GM12865 (cell line): ENCODE data around the gene DERL3.

Experiments
- DNase-seq: peaks from one replicate; pipeline ENCODE4 v3.0.0; 2010; ENCODE audit warnings: low read depth
- H3K4me3 ChIP-seq: 2 replicates; pipeline ENCODE4 v1.5.1; 2011; ENCODE audit warnings: mild to moderate bottlenecking, low read depth, low read length, control low read depth
- CTCF ChIP-seq: IDR thresholded peaks from 2 replicates; pipeline ENCODE4 v1.5.1; 2011; ENCODE audit warnings: low read length, control low read depth, low read depth, inconsistent platforms; ENCODE audit not compliant: insufficient read depth; ENCODE audit errors: missing control alignments

The DERL3 gene

GRCh38 chr22:23817146-23817545, 21.7 kb downstream of the DERL3 start:
- no peak for DNase-seq
- no peak overlapping the region for H3K4me3 ChIP-seq
- no peak for TF ChIP-seq CTCF

GRCh38 chr22:23816156-23816976, 22.4 kb downstream of the DERL3 start:
- H3K4me3 ChIP-seq = no peak overlapping the region
- TF ChIP-seq CTCF = no peak
- no peak for DNase-seq

GRCh38 chr22:23815541-23816155, 23.2 kb downstream of the DERL3 start:
- H3K4me3 ChIP-seq = no peak overlapping the region
- DNase-seq = no peak
- no peak for TF ChIP-seq CTCF

GRCh38 chr22:23812378-23812777, 26.4 kb downstream of the DERL3 start:
- DNase-seq = no peak
- TF ChIP-seq CTCF = no peak
- H3K4me3 ChIP-seq = no peak overlapping the region

GRCh38 chr22:23806837-23807236, 32.0 kb downstream of the DERL3 start:
- TF ChIP-seq CTCF = no peak
- no peak overlapping the region for H3K4me3 ChIP-seq
- DNase-seq = no peak

GRCh38 chr22:23804781-23805291, 34.0 kb downstream of the DERL3 start:
- DNase-seq = no peak
- no peak for TF ChIP-seq CTCF
- H3K4me3 ChIP-seq = no peak overlapping the region
